Lower leg skin (tissue), 4 donors: ENCODE data around the gene FBXW5. TPM values are rescaled to one million over a fixed set of nuclear protein-coding genes. Genes with fewer than 3 reads are reported as not detected.

Experiments
- DNase-seq, 2 donors: peaks; one replicate each; pipeline ENCODE4 v3.0.0-alpha.2; 2019; ENCODE audit warnings: low spot score in 2 of 2
- H3K4me3 ChIP-seq: fragments of 200-600 bp; sonication (generic); 2 replicates; pipeline ENCODE4 v1.5.1; 2017; ENCODE audit warnings: mild to moderate bottlenecking, low read depth; ENCODE audit not compliant: poor library complexity, severe bottlenecking
- CTCF ChIP-seq, 3 donors: fragments of 450-650 bp; IDR thresholded peaks; one replicate each; pipeline ENCODE4 v1.5.1; 2016; ENCODE audit warnings: antibody characterized with exemption in 3 of 3, mild to moderate bottlenecking in 3 of 3, moderate library complexity in 2 of 3
- POLR2A ChIP-seq, 2 donors: fragments of 450-650 bp; IDR thresholded peaks; one replicate each; pipeline ENCODE4 v1.6.1; 2016 to 2017; ENCODE audit warnings: antibody characterized with exemption in 2 of 2, mild to moderate bottlenecking in 1 of 2, moderate library complexity in 1 of 2
- WGBS, 2 donors: methylation state at CpG; one replicate each; pipeline ENCODE4 v1.1.5; 2018; 5-methylcytosine and 5-hydroxymethylcytosine counted together
- intact Hi-C: fragments of 100-400 bp; cut with DNase I; formaldehyde crosslinking; loops from one replicate; pipeline ENCODE4 v1.15.0; 2023; ENCODE audit warnings: low total_unique reads
- total RNA-seq, 4 donors: library from RNA; depleted of rRNA; stranded (reverse); fragments of >200 nt; gene quantifications; one replicate each; pipeline ENCODE4 v1.1.0, GENCODE V29; 2016

The FBXW5 gene
- total RNA-seq, 4 donors from 2014 or later: 145 to 182 (median 154) TPM

GRCh38 chr9:136939996-136940525, 4.5 kb downstream of the FBXW5 start:
- no peak overlapping the region for H3K4me3 ChIP-seq
- no peak for DNase-seq
- intact Hi-C loops: loop anchor here (10.0 kb wide), 1 partner anchor 85 kb away; the partner anchor contains the start of gene MAMDC4
- TF ChIP-seq CTCF (IDR thresholded peaks at IDR 0.05): no peak
- no peak for TF ChIP-seq POLR2A (IDR thresholded peaks at IDR 0.05)
- WGBS, 2 donors: 72 to 77% methylated on average over 12 to 15 of the region's 16 CpGs

GRCh38 chr9:136939431-136939995, 5.0 kb downstream of the FBXW5 start:
- 90 to 93% methylated on average over 24 to 25 of the region's 28 CpGs for WGBS, 2 donors
- no peak overlapping the region for H3K4me3 ChIP-seq
- intact Hi-C loops: no loop called here
- no peak for DNase-seq
- TF ChIP-seq CTCF (IDR thresholded peaks at IDR 0.05) (no peak), POLR2A (IDR thresholded peaks at IDR 0.05) (no peak)

- H3K4me3 ChIP-seq: no peak overlapping the region
- WGBS, 2 donors: 87 to 90% methylated on average over 15 of the region's 15 CpGs
- no peak for TF ChIP-seq CTCF (IDR thresholded peaks at IDR 0.05)
- no peak for TF ChIP-seq POLR2A (IDR thresholded peaks at IDR 0.05)
- intact Hi-C loops: no loop called here
- no peak for DNase-seq
These were observed 7.1 kb downstream of the FBXW5 start for GRCh38 chr9:136937186-136938001.

- H3K4me3 ChIP-seq: no peak overlapping the region
- no peak for TF ChIP-seq CTCF (IDR thresholded peaks at IDR 0.05)
- no peak for TF ChIP-seq POLR2A (IDR thresholded peaks at IDR 0.05)
- WGBS, 2 donors: 88 to 92% methylated on average over 8 of the region's 8 CpGs
- no peak for DNase-seq
- intact Hi-C loops: no loop called here
These were observed 7.8 kb downstream of the FBXW5 start for GRCh38 chr9:136936645-136937170.

- H3K4me3 ChIP-seq: no peak overlapping the region
- intact Hi-C loops: no loop called here
- 89 to 93% methylated on average over 3 of the region's 3 CpGs for WGBS, 2 donors
- DNase-seq: no peak
- no peak for TF ChIP-seq CTCF (IDR thresholded peaks at IDR 0.05)
These were observed 8.9 kb downstream of the FBXW5 start for GRCh38 chr9:136935651-136936050.
